Measurements from ENCODE around the gene NUP188. TPM values are rescaled to one million over a fixed set of nuclear protein-coding genes. Genes with fewer than 3 reads are reported as not detected.
A peak's percentile ranks its signal among the peaks of the same experiment; 100 is the strongest.
"Not testable (repeated sequence)": the region's sequence is repeated elsewhere in the genome, so short reads cannot be mapped to it uniquely, and the experiment has no call there.

Gene NUP188
- total RNA-seq, 1 donor from 2014 or later = 66.7 TPM

DNA sequence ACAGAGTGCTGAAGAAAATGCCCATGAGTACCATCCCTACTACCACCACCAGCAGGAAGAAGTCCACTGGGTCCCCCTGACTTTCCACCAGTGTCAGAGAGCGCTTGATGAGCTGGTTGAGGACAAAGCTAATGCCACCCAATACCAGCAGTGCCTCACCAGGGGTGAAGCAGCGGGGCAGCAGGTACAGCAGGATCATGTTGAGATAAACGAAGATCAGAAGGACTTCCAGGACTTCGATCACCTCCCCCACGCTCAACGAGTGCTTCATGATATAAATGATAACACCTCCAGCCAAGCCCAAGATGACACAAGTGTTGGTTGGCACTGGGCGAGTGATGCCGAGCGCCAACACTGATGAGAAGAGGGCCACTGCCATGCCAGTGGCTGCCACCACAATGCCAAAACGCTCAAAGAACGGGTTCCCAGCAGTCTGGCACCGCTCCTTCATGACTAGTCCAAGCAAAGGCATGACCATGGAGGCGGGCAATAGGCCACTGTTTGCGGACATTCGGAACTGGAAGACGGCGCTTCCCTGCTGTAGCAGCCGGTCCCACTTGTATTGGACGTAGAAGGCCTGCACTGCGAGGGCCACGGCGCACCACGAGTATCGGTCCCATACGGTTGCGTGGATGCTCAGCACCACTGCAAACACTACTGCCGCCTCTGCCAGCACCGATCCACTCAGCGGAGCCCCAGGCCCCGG lies 775 bp upstream of the NUP188 start:
- DNase-seq (ENCODE audit: low spot score) = no peak
- Histone ChIP-seq H3K4me3 (peak overlapping the region; percentile 96), H3K27me3 (no peaks in the 10 kb centered on the region), H3K4me1 (peaks cover 5% of the 10 kb centered on the region), H3K9ac (peak overlapping the region; percentile 86), H4K20me1 (ENCODE audit: low read depth) (no peaks in the 10 kb centered on the region), H3K36me3 (no peaks in the 10 kb centered on the region), H3K9me3 (ENCODE audit: low read depth) (no peaks in the 10 kb centered on the region), H2AFZ (replicated peaks) (peak overlapping the region; percentile 96), H3K79me2 (ENCODE audit: low read depth) (peaks cover 45% of the 10 kb centered on the region), H3K4me2 (peak overlapping the region; percentile 90), H3K27ac (no peak overlapping the region), H3F3A (ENCODE audit: low read depth) (peaks cover 6% of the 10 kb centered on the region)
- H3K36me3 Mint-ChIP-seq = peaks cover 14% of the 10 kb centered on the region
- no peaks in the 10 kb centered on the region for H3K27me3 Mint-ChIP-seq (ENCODE audit: insufficient read depth, low read depth)
- TF ChIP-seq EZH2phosphoT487 (IDR thresholded peaks at IDR 0.05) (no peak), EZH2 (IDR thresholded peaks at IDR 0.05) (no peak)
- TF ChIP-seq, protein P1, sequence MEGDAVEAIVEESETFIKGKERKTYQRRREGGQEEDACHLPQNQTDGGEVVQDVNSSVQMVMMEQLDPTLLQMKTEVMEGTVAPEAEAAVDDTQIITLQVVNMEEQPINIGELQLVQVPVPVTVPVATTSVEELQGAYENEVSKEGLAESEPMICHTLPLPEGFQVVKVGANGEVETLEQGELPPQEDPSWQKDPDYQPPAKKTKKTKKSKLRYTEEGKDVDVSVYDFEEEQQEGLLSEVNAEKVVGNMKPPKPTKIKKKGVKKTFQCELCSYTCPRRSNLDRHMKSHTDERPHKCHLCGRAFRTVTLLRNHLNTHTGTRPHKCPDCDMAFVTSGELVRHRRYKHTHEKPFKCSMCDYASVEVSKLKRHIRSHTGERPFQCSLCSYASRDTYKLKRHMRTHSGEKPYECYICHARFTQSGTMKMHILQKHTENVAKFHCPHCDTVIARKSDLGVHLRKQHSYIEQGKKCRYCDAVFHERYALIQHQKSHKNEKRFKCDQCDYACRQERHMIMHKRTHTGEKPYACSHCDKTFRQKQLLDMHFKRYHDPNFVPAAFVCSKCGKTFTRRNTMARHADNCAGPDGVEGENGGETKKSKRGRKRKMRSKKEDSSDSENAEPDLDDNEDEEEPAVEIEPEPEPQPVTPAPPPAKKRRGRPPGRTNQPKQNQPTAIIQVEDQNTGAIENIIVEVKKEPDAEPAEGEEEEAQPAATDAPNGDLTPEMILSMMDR (IDR thresholded peaks at IDR 0.05) = no peak
- H3K27ac Mint-ChIP-seq = peak overlapping the region; percentile 46
- H3K9me3 Mint-ChIP-seq = no peaks in the 10 kb centered on the region
- H3K4me1 Mint-ChIP-seq = peaks cover 20% of the 10 kb centered on the region
- peak overlapping the region; percentile 99 for H3K4me3 Mint-ChIP-seq

GRCh38 chr9:128947277-128947526 lies 297 bp upstream of the NUP188 start:
- Mint-ChIP-seq H3K9me3 (no peaks in the 10 kb centered on the region), H3K27ac (peak overlapping the region; percentile 87), H3K27me3 (ENCODE audit: insufficient read depth, low read depth) (no peaks in the 10 kb centered on the region), H3K4me3 (peak overlapping the region; percentile 99), H3K4me1 (peaks cover 20% of the 10 kb centered on the region), H3K36me3 (peaks cover 14% of the 10 kb centered on the region)
- Histone ChIP-seq H4K20me1 (ENCODE audit: low read depth) (no peaks in the 10 kb centered on the region), H2AFZ (replicated peaks) (peak overlapping the region; percentile 96), H3K9me3 (ENCODE audit: low read depth) (no peaks in the 10 kb centered on the region), H3K4me1 (peaks cover 5% of the 10 kb centered on the region), H3F3A (ENCODE audit: low read depth) (peaks cover 6% of the 10 kb centered on the region), H3K4me2 (peak overlapping the region; percentile 90), H3K27me3 (no peaks in the 10 kb centered on the region), H3K79me2 (ENCODE audit: low read depth) (peaks cover 45% of the 10 kb centered on the region), H3K36me3 (no peaks in the 10 kb centered on the region), H3K9ac (peak overlapping the region; percentile 86), H3K4me3 (peak overlapping the region; percentile 96), H3K27ac (no peak overlapping the region)
- no peak for TF ChIP-seq EZH2 (IDR thresholded peaks at IDR 0.05)
- TF ChIP-seq, protein P1 (IDR thresholded peaks at IDR 0.05) = no peak
- DNase-seq (ENCODE audit: low spot score) = no peak

GRCh38 chr9:128961403-128961802 lies 13.9 kb downstream of the NUP188 start:
- H3K36me3 Mint-ChIP-seq = peaks cover 26% of the 10 kb centered on the region
- not testable (repeated sequence) for H2AFZ ChIP-seq (replicated peaks); H3K27me3 ChIP-seq; H3K27ac ChIP-seq; H3F3A ChIP-seq (ENCODE audit: low read depth); H3K27me3 Mint-ChIP-seq (ENCODE audit: insufficient read depth, low read depth); H3K79me2 ChIP-seq (ENCODE audit: low read depth); H3K9me3 ChIP-seq (ENCODE audit: low read depth); H3K9me3 Mint-ChIP-seq; H3K9ac ChIP-seq; DNase-seq (ENCODE audit: low spot score); H4K20me1 ChIP-seq (ENCODE audit: low read depth); H3K4me3 ChIP-seq; H3K4me2 ChIP-seq; H3K4me1 ChIP-seq; H3K4me1 Mint-ChIP-seq; H3K27ac Mint-ChIP-seq; H3K4me3 Mint-ChIP-seq
- H3K36me3 ChIP-seq = peaks cover 25% of the 10 kb centered on the region

DNA sequence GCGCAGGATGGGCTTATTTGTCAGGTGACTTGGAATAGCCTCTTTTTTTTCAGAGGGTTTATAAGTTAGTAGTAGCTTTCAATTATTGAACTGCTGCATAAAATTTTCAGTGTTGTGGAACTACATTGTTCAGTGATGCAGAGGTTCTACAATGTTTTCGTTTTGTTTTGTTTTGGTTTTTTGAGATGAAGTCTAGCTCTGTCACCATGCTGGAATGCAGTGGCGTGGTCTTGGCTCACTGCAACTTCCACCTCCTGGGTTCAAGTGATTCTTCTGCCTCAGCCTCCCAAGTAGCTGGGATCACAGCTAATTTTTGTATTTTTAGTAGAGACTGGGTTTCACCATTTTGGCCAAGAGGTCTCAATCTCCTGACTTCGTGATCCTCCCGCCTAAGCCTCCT lies 22.0 kb downstream of the NUP188 start:
- Histone ChIP-seq H3K79me2 (ENCODE audit: low read depth) (no peaks in the 10 kb centered on the region), H3K27me3 (no peaks in the 10 kb centered on the region), H4K20me1 (ENCODE audit: low read depth) (no peaks in the 10 kb centered on the region), H3K4me3 (no peak overlapping the region), H3K27ac (no peak overlapping the region), H3K9ac (no peak overlapping the region), H2AFZ (replicated peaks) (no peak overlapping the region), H3K4me2 (no peak overlapping the region), H3F3A (ENCODE audit: low read depth) (no peaks in the 10 kb centered on the region), H3K36me3 (peaks cover 16% of the 10 kb centered on the region), H3K4me1 (no peaks in the 10 kb centered on the region), H3K9me3 (ENCODE audit: low read depth) (no peaks in the 10 kb centered on the region)
- H3K36me3 Mint-ChIP-seq = peaks cover 36% of the 10 kb centered on the region
- no peaks in the 10 kb centered on the region for H3K27me3 Mint-ChIP-seq (ENCODE audit: insufficient read depth, low read depth)
- TF ChIP-seq EZH2phosphoT487 (IDR thresholded peaks at IDR 0.05) (no peak), EZH2 (IDR thresholded peaks at IDR 0.05) (no peak)
- TF ChIP-seq, protein P1 (IDR thresholded peaks at IDR 0.05) = no peak
- no peaks in the 10 kb centered on the region for H3K4me1 Mint-ChIP-seq
- no peak for DNase-seq (ENCODE audit: low spot score)
- no peak overlapping the region for H3K27ac Mint-ChIP-seq
- H3K9me3 Mint-ChIP-seq = no peaks in the 10 kb centered on the region
- no peak overlapping the region for H3K4me3 Mint-ChIP-seq
